ENCODE measurements around the gene FAM227B.
"Not testable (repeated sequence)": the region's sequence is repeated elsewhere in the genome, so short reads cannot be mapped to it uniquely, and the experiment has no call there.

FAM227B gene

DNA sequence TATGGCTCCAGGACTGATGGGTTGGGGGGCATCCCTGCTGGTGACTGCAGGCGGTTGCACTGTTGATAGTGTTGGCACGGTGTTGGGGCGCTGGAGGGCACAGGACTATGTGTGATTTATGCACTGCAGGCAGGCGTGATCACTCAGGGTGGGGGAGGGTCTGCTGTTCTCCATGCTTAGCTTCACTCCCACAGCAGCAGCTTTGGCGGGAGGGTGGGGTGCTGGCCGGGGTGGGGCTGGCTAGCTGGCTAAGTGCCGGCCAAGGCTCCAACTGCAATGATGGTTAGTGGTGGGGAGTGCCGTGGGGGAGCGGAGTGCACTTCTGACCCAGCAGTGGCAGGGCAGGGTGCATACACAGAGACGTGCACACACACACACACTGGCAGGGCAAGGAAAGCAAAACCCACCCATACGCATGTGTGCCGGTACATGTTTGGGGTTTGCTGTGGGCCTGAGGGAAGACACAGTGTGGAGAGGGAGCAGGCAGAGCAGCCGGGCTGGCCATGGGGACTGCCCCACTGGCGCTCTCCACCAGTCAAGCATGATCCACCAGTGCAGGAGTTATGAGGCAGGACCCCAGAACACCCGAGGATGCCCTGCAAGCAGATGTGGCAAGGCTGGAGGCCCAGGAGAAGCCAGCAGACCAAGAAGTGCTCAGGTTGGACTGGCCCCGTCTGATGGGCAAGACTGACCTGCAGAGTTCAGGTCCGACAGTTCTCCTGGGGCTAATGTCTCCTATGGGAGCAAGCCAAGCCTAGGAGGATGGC is 214.1 kb downstream of the FAM227B start:
- no peak for DNase-seq (ENCODE audit: extremely low spot score, insufficient read length, low read depth)
- no peak for FAIRE-seq

DNA sequence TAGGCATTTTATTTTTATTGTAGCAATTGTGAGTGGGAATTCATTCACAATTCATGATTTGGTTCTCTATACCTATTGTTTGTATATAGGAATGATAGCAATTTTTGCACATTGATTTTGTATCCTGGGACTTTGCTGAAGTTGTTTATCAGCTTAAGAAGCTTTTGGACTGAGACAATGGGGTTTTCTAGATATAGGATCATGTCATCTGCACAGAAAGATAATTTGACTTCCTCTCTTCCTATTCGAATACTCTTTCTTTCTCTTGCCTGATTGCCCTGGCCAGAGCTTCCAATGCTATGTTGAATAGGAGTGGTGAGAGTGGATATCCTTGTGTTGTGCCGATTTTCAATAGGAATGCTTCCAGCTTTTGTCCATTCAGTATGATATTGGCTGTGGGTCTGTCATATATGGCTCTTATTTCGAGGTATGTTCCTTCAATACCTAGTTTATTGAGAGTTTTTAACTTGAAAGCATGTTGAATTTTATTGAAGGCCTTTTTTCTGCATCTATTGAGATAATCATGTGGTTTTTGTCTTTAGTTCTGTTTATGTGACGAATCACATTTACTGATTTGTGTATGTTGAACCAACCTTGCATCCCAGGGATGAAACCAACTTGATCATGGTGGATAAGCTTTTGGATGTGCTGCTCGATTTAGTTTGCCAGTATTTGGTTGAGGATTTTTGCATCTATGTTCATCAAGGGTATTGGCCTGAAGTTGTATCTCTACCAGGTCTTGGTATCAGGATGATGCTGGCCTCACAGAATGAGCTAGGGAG is 217.9 kb downstream of the FAM227B start:
- not testable (repeated sequence) for DNase-seq (ENCODE audit: extremely low spot score, insufficient read length, low read depth); FAIRE-seq

DNA sequence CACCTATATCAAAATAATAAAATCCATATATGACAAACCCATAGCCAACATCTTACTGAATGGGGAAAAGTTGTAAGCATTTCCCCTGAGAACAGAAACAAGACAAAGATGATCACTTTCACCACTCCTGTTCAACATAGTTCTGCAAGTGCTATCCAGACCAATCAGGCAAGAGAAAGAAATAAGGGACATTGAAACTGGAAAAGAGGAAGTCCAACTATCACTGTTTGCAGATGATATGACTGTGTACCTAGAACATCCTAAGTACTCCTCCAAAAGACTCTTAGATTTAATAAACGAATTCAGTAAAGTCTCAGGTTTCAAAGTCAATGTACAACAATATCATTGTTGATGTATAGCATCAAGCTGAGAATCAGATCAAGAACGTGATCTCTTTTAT is 233.1 kb downstream of the FAM227B start:
- no peak for FAIRE-seq
- no peak for DNase-seq (ENCODE audit: extremely low spot score, insufficient read length, low read depth)

DNA sequence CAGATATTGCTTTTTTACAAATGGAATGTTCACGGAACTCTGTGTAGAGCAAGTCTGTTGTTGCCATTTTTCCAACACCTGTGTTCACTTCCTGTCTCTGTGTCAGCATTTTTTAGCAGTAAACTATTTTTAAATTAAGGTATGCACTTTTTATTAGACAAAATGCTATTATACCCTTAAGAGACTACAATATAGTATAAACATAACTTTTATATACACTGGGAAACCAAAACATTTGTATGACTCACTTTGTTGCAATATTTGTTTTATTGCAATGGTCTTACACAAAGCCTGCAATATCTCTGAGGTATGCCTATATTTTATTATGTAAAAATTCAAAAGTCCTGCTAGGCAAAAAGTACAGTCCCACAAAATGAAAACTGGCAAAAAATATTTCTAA is 237.4 kb downstream of the FAM227B start:
- FAIRE-seq, result no peak
- DNase-seq (ENCODE audit: extremely low spot score, insufficient read length, low read depth), result no peak

DNA sequence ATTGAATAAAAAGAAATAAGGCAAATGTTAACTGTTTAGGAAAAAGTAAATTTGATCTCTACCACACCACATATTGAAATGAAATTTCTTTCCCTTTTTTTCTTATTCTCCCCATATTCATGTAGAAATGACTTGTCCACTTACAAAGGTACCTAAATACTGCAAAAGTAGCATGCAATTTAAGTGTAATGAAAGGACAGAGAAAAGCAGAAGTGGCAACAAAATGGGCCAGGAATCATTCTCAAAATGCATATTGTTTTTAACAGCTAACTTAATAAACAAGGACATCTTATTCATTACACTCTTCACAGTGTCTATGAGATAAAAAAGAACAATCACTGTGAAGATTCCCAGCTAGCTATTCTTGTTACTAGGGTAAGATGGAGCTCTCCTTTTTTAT is 238.2 kb downstream of the FAM227B start:
- no peak for DNase-seq (ENCODE audit: extremely low spot score, insufficient read length, low read depth)
- FAIRE-seq, result no peak

DNA sequence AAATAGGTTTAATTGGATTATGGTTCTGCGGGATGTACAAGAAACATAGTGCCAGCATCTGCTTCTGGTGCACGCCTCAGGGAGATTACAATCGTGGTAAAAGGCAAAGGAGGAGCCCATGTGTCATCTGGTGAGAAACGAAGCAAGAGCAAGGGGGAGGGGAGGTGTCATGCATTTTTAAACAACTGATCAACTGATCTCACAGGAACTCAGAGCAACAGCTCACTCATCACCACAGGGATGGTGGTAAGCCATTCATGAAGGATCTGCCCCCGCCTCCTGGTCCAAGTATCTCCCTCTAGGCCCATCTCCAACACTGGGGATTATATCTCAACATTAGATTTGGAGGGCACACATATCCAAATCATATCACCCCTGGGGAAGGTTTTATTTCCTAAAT is 239.7 kb downstream of the FAM227B start:
- FAIRE-seq, result no peak
- no peak for DNase-seq (ENCODE audit: extremely low spot score, insufficient read length, low read depth)

DNA sequence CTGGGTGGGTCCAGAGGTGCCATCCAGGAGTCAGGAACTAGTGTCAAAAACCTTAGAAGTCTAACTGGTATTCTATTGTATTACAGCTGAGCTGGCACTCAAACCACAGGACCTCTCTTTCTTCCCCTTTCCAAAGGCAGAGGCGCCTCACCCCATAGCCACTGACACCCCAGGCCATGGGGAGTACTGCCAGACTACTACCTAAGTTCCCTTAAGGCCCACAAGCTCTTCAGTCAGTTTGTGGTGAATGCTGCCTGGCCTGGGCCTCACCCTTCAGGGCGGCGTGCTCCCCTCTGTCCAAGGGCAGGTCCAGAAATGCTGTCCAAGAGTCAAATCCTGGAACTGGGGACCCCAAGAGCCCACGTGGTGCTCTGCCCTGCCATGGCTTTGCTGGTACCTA is 240.6 kb downstream of the FAM227B start:
- DNase-seq (ENCODE audit: extremely low spot score, insufficient read length, low read depth), result no peak
- no peak for FAIRE-seq

DNA sequence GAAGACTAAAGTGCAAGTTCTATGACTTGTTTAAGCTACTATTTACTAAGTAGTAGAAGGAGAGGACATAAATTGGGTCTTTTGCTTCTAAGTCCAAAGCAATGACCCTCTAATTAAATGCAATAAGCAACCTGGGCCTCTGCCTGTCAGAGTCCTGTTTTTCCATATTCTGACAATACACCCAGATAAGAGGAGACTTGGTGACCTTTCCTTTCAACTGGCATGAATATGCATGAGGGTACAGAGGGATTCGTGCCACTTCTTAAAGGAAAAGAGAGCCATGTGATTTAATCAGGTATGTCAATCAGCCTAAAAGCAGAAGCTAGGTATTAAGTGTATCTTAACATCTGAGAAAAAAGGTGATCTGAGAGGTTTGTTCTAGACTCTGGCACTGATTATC is 248.3 kb downstream of the FAM227B start:
- no peak for FAIRE-seq
- DNase-seq (ENCODE audit: extremely low spot score, insufficient read length, low read depth), result no peak

DNA sequence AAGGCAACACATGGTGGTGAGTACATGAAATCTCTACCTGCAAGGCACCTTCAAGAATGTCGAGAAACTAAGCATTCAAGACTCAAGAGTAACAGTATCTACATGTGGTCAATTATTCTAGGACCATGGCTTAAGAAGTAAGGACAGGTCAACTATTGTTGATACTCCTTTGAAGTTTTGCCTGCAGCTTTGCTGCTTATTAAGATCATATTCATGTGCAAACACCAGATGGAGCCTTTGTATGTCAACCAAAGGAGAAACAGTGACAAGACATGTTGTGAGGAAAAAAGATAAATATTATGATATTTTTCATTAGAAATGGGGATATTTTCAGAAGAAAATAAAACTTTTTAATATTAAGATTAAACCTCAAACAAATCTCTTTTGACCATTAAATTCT is 249.8 kb downstream of the FAM227B start:
- no peak for DNase-seq (ENCODE audit: extremely low spot score, insufficient read length, low read depth)
- FAIRE-seq, result no peak

DNA sequence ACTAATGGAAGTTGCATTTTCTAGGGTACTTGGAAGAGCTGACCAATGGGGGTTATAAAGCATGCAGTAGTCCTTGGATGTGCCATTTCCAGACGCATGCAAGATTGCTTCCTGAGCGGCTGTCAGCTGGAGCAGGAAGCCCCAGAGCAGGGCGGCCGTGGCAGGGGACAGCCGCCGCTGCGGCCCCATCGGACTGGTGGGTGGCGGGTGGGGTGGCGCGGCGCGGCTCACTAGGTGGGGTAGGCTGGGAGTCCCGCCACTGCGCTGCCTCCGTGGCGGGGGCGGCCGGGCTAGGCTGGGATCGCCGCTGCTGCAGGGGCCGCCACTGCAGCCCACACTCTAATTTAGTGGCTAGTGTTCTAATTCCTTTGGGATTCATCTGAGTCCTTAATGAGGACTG is 254.1 kb downstream of the FAM227B start:
- no peak for DNase-seq (ENCODE audit: extremely low spot score, insufficient read length, low read depth)
- no peak for FAIRE-seq

DNA sequence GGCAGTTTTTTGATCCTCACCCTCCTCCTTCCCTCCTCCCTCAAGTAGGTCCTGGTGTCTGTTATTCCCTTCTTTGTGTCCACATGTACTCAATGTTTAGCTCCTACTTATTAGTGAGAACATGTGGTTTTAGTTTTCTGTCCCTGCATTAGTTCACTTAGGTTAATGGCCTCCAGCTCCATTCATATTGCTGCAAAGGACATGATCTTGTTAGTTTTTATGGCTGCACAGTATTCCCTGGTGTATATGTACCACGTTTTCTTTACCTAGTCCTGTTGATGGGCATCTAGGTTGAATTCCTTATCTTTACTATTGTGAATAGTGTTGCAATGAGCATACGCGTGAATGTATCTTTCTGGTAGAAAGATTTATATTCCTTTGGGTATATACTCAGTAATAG is 259.2 kb downstream of the FAM227B start:
- FAIRE-seq, result no peak
- no peak for DNase-seq (ENCODE audit: extremely low spot score, insufficient read length, low read depth)

DNA sequence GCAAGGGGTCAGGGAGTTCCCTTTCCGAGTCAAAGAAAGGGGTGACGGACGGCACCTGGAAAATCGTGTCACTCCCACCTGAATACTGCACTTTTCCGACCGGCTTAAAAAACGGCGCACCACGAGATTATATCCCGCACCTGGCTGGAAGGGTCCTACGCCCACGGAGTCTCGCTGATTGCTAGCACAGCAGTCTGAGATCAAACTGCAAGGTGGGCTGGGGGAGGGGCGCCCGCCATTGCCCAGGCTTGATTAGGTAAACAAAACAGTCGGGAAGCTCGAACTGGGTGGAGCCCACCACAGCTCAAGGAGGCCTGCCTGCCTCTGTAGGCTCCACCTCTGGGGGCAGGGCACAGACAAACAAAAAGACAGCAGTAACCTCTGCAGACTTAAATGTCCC is 266.2 kb downstream of the FAM227B start:
- not testable (repeated sequence) for DNase-seq (ENCODE audit: extremely low spot score, insufficient read length, low read depth); FAIRE-seq

DNA sequence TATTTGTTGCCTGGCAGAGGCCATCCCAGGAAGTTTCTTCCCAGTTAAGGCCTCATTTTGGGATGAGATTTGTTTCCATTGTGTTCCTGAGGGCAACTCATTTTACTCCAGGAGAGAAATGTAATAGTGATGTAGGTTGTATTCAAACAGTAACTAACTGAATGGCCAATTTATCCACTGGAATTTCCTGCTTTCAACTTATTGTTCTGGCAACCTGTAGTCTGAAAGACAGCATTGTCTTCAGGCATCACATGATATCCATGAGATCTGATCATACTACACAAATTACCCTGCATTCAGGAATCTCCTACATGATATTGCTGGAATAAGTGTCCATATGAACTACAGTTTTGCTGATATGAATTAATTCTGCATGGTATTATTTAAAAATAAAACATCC is 277.1 kb downstream of the FAM227B start:
- DNase-seq (ENCODE audit: extremely low spot score, insufficient read length, low read depth), result no peak

DNA sequence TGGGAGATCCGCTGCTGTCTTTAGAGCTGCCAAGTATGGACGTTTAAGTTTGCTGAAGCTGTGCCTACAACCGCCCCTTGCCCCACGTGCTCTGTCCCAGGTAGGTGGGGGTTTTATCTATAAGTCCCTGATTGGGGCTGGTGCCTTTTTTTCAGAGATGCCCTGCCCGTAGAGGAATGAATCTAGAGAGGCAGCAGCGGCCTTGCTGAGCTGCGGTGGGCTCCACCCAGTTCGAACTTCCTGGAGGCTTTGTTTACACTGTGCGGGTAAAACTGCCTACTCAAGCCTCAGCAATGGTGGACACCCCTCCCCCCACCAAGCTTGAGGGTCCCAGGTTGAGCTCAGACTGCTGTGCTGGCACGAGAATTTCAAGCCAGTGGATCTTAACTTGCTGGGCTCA is 281.0 kb downstream of the FAM227B start:
- DNase-seq (ENCODE audit: extremely low spot score, insufficient read length, low read depth) (no peak), FAIRE-seq (no peak)

More for the DNA sequence above, 277.1 kb downstream of the FAM227B start:
- FAIRE-seq, result no peak

DNA sequence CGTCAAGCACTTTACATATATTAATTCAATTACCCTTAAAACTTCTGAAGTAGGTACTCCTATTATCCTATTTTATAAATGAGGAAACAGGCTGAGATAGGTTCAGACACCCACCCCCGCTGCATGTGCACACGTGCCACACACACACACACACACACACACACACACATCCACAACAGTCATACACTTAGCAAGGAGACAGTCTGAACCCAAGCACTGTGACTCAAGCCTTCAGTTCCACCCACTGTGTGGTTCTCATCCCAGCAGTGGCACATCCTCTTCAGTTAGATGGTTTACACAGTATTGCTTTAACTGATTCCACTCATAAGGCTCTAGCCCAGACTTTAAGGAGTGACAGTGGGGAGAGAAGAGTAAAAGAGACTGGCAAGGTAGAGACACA is 288.7 kb downstream of the FAM227B start:
- DNase-seq (ENCODE audit: extremely low spot score, insufficient read length, low read depth) (no peak), FAIRE-seq (no peak)

DNA sequence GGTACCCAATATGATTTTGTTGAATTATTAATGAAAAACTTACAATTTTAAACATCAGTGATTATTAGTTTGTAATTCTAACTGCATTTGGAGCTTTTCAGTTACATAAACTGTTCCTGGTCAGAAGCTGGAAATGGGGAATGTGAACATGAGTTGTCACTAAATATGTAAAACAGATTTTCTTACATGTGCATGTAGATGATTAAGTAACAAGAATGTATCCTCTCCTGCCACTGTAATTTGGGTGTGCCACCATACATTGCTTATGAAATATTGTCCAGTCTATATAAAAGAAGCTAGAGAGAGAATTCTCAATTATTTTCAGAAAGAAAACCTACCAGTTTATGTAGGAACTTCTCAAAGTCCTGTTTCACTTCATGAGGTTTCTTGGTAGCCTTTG is 289.2 kb downstream of the FAM227B start:
- FAIRE-seq (no peak), DNase-seq (ENCODE audit: extremely low spot score, insufficient read length, low read depth) (no peak)

DNA sequence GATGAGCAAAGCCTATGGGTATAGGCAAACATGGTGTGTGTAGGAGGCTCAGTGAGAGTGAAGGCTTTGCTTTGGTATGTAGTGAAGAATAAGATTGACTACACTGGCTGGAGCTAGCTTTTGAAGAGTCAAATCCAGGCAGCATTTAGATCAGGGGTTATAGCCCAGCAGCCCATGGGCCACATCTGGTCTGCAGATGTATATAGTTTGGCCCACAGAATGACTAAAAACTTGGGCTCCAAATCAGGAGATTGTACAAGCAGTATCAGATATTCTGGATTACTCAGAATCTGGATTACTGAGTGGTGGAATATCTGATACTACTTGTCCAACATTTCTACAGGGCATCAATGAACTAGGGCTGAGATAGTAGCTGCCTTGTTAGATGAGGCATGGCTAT is 290.5 kb downstream of the FAM227B start:
- no peak for FAIRE-seq

DNA sequence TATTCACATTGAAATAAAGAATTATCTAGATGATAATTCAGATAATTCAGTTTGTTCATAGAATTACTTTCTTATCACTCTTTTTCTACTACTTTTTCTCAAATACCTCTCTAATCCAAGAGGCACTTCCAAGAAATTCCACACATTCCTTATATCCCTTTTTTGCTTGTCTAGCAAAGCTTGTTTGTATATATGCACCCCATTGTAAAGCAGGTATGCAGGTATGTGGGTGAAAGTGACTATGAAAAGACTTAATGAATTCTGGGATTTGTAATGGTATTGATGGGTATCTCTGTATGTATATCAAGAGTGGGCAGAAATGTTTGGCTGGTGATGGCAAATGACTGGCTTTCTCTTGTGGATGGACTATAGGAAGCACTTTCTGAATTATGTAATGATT is 291.7 kb downstream of the FAM227B start:
- FAIRE-seq, result no peak
- DNase-seq (ENCODE audit: extremely low spot score, insufficient read length, low read depth), result no peak

More for the DNA sequence above, 290.5 kb downstream of the FAM227B start:
- DNase-seq (ENCODE audit: extremely low spot score, insufficient read length, low read depth), result no peak

DNA sequence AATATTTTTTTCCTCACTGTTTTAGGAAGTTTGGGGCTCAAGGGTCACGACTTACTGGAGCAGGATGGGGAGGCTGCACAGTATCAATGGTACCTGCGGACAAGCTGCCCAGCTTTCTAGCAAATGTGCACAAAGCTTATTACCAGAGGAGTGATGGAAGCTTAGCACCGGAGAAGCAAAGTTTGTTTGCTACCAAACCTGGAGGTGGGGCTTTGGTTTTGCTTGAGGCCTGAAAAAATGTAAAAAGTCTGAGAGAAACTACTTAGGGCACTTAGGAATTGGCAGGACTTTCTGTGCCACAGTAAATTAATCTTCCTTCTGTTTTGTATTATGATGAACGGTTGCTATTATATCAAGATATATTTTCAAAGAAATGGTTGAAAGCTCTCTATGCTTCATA is 292.7 kb downstream of the FAM227B start:
- no peak for DNase-seq (ENCODE audit: extremely low spot score, insufficient read length, low read depth)
- FAIRE-seq, result no peak

DNA sequence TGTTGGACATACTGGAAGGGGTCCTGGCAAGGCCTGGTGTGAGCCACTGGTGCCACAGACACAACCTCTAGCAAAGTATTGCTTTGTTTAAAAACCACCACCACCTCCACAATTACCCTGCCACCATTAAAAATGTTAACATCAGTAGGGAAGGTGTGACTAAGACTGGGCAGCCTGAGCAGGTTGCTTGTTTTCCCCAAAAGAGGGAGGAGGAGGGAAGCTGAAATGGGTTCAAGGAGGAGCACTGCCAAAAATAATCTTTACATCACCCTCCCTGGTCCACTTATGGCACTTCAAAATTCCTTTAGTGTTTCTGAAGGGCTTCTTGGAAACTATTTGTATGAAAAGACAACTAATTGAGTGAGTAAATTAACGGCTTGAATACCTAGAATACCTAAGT is 297.4 kb downstream of the FAM227B start:
- DNase-seq (ENCODE audit: extremely low spot score, insufficient read length, low read depth) (no peak), FAIRE-seq (no peak)

DNA sequence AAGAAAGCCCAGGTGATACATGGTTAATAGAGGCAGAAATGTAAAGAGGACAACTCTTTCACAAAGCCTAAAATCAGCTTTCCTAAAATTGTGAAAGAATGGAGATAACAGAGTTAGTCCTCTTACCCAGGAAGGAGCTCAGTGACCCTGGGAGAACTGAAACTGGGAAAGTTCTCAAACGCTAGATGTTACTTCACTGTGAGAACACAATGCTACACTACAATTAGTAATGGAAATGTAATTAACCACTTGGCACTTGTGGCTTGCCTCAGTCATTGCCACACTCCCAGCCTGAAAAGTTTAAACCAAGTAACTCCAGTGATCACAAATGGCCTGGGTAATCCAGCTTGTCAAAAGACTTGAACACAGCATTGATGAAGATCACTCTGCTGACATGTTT is 300.3 kb downstream of the FAM227B start:
- no peak for FAIRE-seq
- no peak for DNase-seq (ENCODE audit: extremely low spot score, insufficient read length, low read depth)

Data from GM18507 (cell line).